CD4-positive, alpha-beta T cell treated with Interleukin-15 for 1 hour (primary cell): ENCODE data around the gene LUM.

ENCODE experiments used
- DNase-seq: peaks from one replicate; pipeline ENCODE4 v3.0.0-alpha.2; 2020

The LUM gene

DNA sequence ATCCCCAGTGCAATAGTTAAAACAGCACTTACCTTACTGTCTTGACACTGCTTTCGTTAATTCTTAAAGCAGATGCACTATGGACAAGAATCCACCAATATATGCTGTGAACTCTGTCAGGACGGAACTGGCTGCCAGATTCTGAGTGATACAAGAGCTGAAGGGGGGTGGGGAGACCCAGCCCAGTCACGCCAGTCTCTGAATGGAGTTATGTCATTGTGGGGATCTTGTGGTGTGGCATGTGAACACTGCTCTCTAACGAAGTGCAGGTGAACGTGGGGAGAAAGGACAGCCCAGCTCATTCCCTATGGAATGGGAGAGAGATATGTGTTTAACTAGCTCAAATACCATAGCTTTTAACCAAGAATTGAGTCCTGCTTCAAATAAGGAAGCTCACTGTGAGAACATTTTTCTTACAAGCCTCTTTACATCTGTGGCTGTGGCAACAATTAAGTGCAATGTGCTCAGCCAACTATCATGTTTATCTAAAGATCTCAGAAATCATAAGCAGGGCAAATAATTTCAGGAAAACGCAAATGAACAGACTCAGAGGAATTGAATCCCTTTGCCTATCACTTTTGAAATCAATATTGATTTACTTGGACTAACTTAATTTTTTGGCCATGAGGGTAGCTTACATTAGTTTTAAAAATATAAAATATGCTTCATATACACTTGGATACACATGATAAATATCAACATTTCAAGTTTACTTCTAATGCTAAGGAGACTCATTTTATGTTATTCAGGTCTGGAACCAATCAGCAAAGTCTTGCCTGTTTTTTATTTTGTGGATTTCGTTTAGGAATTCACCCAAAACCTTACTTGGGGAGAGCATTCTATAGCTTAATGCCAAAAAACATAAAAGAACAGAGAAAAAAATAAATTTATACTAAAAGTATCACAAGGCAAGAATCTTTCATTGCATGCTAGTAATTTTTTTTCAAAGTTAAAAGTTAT lies at the start of gene LUM:
LUM (minus strand) TSS at position 129 of the 960 bp plus-strand sequence. CDS start 2,515 bp downstream, outside the sequence.
- DNase-seq, result no peak

GRCh38 chr12:91161009-91161408 lies 49.7 kb upstream of the LUM start:
- no peak for DNase-seq

- DNase-seq, result no peak
Measured at GRCh38 chr12:91155990-91156389, 44.7 kb upstream of the LUM start.

- no peak for DNase-seq
Measured at GRCh38 chr12:91154131-91154530, 42.8 kb upstream of the LUM start.

- DNase-seq, result no peak
Measured at GRCh38 chr12:91144053-91144452, 32.8 kb upstream of the LUM start.

DNA sequence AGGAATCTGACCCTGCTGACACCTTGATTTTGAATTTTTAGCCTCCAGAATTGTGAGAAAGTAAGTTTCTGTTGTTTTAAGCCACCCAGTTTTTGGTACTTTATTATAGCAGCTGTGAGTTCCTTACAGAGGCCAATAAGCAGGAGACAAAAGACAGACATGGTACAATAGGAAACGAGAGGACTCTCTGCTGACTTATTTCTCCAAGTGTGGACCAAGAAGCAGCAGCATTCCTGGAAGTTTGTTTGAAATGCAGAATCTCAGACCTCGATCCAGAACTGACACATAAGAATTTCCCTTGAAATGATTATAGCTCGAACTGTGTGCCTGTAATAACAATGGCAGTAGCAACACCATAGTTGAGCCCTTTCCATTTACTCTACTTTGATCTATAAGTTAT lies 31.9 kb upstream of the LUM start:
- no peak for DNase-seq

GRCh38 chr12:91142221-91142631 lies 30.9 kb upstream of the LUM start:
- no peak for DNase-seq

GRCh38 chr12:91140026-91140931 lies 29.0 kb upstream of the LUM start:
- no peak for DNase-seq

- DNase-seq, result no peak
Measured at GRCh38 chr12:91139286-91139685, 28.0 kb upstream of the LUM start.

DNA sequence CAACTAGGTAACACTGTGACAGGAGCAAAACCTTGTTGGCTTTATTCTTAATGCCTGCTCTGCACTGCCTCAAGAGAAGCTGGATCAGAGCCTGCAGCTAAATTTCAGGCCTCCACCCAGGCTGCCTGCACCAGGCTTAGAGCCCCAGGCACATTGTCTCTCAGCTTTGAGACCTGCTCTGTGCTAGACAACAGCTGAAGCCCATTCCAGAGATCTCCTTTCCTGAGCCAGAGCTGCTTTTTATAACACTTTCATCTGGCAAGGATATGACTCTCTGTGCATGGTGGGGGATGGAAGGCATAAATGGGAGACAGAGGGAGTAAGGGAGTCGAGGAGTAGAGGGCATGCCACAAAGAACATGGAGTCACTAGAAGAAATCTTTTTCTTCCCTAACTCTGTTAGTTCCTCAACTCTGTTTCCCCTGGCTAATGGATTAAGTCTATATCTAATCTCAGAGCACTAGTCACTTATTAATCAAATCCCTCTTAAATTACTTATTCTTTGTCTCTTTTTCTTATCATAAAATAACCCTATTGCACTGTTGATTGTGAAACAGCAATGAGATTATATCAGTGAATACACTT lies 27.1 kb upstream of the LUM start:
- DNase-seq, result no peak

GRCh38 chr12:91133871-91134270 lies 22.6 kb upstream of the LUM start:
- no peak for DNase-seq

- no peak for DNase-seq
Measured at GRCh38 chr12:91129662-91130362, 18.5 kb upstream of the LUM start.

DNA sequence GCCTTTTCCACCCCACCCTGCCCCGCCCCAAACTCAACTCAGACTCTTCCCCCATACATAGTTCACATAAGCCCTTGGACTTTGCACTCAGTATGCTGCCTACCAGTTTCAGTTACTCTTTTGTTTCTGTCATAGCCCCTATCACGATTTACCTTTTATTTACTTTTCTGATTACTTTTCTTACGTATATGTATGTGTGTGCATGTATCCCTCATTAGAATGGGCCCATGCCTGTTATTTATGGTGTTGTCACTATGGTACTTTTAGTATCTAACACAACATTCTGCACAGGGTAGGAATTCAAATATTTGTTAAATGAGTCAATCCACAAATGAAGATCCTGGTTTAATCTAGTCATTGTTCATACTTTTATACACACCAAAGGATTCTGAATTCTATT lies 16.5 kb upstream of the LUM start:
- DNase-seq, result no peak

- DNase-seq, result no peak
Measured at GRCh38 chr12:91127306-91127705, 16.0 kb upstream of the LUM start.

- no peak for DNase-seq
Measured at GRCh38 chr12:91126516-91126915, 15.2 kb upstream of the LUM start.

DNA sequence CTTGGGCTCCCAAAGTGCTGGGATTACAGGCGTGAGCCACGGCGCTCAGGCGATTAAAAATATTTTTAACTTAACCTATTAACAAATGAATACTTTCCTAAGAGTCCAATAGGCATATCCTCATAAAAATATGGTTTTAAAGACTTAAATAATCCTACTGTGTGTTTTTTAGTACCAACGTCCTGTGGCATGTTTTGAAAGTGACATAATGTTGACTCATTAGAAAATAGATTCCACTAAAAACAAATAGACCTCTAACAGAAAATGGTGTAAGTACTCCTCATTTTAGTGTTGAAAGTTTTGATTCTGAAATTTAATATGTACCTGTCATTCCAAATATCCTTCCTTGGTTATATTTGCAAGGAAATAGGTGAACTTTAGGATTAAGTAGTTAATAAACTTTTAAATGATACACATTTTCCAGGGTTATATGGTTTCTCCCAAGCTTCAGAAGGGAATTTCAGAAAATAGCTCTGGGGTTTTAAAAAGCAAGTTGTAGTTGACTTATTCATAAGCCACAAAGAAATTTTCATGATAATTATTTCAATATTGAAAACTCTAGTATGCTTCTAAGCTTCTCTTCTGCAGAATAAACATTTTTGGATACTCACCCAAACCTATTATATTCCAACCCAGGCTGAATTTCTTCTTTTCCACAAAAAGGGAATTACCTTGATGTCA lies 12.1 kb upstream of the LUM start:
- no peak for DNase-seq

- DNase-seq, result no peak
Measured at GRCh38 chr12:91120781-91121180, 9.5 kb upstream of the LUM start.

- DNase-seq, result no peak
Measured at GRCh38 chr12:91119089-91119488, 7.8 kb upstream of the LUM start.

DNA sequence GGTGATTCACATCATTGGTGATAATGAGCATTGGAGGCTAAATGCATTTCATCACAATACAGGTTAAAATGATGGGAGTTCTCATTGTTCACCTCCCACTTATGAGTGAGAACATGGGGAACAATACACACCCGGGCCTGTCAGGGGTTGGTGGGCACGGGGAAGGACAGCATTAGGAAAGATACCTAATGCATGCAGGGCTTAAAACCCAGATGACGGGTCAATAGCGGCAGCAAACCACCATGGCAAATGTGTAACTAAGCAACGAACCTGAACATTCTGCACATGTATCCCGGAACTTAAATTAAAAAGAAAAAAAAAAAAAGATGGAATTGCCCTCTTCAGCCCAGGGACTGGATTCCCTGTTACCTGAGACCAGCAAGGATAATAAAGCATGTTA lies 2.3 kb upstream of the LUM start:
- no peak for DNase-seq

DNA sequence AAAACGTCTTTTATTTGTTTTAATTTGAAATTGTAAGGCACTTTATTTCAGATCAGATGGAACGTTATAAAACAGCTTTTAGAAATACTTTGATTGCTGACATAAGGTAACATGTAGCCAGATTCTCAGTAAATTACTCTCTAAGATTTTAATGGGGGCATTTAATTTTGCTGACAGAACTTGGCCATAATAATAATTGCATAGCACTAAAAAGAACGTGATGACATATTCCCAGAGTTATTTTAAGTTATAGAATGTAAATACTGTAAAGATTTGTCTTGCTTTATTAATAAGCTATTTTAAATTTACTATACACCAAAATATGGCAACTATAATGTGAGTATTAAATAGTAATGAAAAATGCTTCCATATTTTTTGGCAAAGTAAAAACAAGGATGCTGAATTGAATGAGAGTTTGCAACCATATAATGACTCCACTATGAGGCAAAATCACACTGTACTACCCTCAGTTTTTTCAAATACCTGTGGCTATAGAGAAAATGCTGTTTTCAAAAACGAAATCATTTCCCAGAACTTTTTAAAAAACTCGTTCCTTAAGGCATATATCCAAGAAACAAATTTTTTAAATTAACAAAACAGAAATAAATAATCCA lies 876 bp downstream of the LUM start:
- no peak for DNase-seq

GRCh38 chr12:91109581-91110310 lies 1.5 kb downstream of the LUM start:
- no peak for DNase-seq
